HepG2 (cell line): ENCODE data around the gene HPD. TPM values are rescaled to one million over a fixed set of nuclear protein-coding genes. Genes with fewer than 3 reads are reported as not detected.
A peak's percentile ranks its signal among the peaks of the same experiment; 100 is the strongest.

ENCODE experiments used
- ATF7 ChIP-seq, 2 experiments: fragments of 450-650 bp in 1 of 2; sonication (generic) in 1 of 2; formaldehyde crosslinking in 1 of 2; IDR thresholded peaks; 2 replicates each; pipeline versions ENCODE4 v1.4.0 to v1.6.1; 2016 to 2020; ENCODE audit warnings: antibody characterized with exemption in 1 of 2, mild to moderate bottlenecking in 1 of 2, missing genetic modification reagents in 1 of 2
- CC2D1A ChIP-seq: sonication (generic); formaldehyde crosslinking; IDR thresholded peaks from 2 replicates; pipeline ENCODE4 v1.8.1; 2023; ENCODE audit warnings: mild to moderate bottlenecking, missing genetic modification reagents
- CHD2 ChIP-seq: IDR thresholded peaks from 2 replicates; pipeline ENCODE4 v1.6.1; 2011; ENCODE audit warnings: low read depth, low read length, improper control_type of control experiment
- CHD4 ChIP-seq: fragments of 200-600 bp; sonication (generic); IDR thresholded peaks from 2 replicates; pipeline ENCODE4 v1.7.0; 2017; ENCODE audit warnings: mild to moderate bottlenecking, low read length, borderline replicate concordance
- FIP1L1 ChIP-seq: fragments of 200-400 bp; formaldehyde crosslinking; IDR thresholded peaks from 2 replicates; pipeline ENCODE4 v1.6.1; 2018; ENCODE audit warnings: low read depth, mild to moderate bottlenecking, low read length, moderate library complexity, borderline replicate concordance; ENCODE audit not compliant: insufficient read depth
- HNRNPUL1 ChIP-seq: fragments of 200-400 bp; formaldehyde crosslinking; IDR thresholded peaks from 2 replicates; pipeline ENCODE4 v1.6.1; 2017; ENCODE audit warnings: low read depth, mild to moderate bottlenecking, low read length, moderate library complexity
- HOXD1 ChIP-seq: sonication (generic); formaldehyde crosslinking; IDR thresholded peaks from 2 replicates; pipeline ENCODE4 v1.5.0; 2020; ENCODE audit warnings: missing genetic modification reagents
- KDM5A ChIP-seq: fragments of 200-600 bp; sonication (generic); IDR thresholded peaks from 2 replicates; pipeline ENCODE4 v1.7.0; 2018; ENCODE audit warnings: antibody characterized with exemption, mild to moderate bottlenecking, low read length, borderline replicate concordance
- LCORL ChIP-seq, 2 experiments: fragments of 450-650 bp in 1 of 2; sonication (generic) in 1 of 2; formaldehyde crosslinking in 1 of 2; IDR thresholded peaks; 2 replicates each; pipeline versions ENCODE4 v1.5.0 to v1.6.1; 2017 to 2020; ENCODE audit warnings: antibody characterized with exemption in 1 of 2, missing genetic modification reagents in 1 of 2
- MIER2 ChIP-seq: IDR thresholded peaks from 2 replicates; pipeline ENCODE4 v1.6.1; 2016; ENCODE audit warnings: missing biosample characterization, missing genetic modification reagents
- NR1H2 ChIP-seq: sonication (generic); formaldehyde crosslinking; IDR thresholded peaks from 2 replicates; pipeline ENCODE4 v1.8.1; 2022; ENCODE audit warnings: low read depth, missing genetic modification reagents, borderline replicate concordance
- PHF8 ChIP-seq: sonication (generic); formaldehyde crosslinking; IDR thresholded peaks from 2 replicates; pipeline ENCODE4 v1.5.0; 2020; ENCODE audit warnings: missing genetic modification reagents
- RARA ChIP-seq: IDR thresholded peaks from 2 replicates; pipeline ENCODE4 v1.6.1; 2016; ENCODE audit warnings: missing genetic modification reagents, missing compliant biosample characterization
- RBM39 ChIP-seq: fragments of 200-400 bp; formaldehyde crosslinking; IDR thresholded peaks from one replicate; pipeline ENCODE4 v1.6.1; 2018; ENCODE audit warnings: antibody characterized with exemption, mild to moderate bottlenecking, low read depth, low read length; ENCODE audit not compliant: poor library complexity, severe bottlenecking
- TCF12 ChIP-seq, 2 experiments: fragments of 450-650 bp in 1 of 2; sonication (generic) in 1 of 2; formaldehyde crosslinking in 1 of 2; IDR thresholded peaks; 2 replicates each; pipeline versions ENCODE4 v1.6.1 to v1.8.0; 2017 to 2022; ENCODE audit warnings: antibody characterized with exemption in 1 of 2, mild to moderate bottlenecking in 1 of 2, missing genetic modification reagents in 1 of 2, moderate library complexity in 1 of 2
- ZBTB7A ChIP-seq: sonication (generic); formaldehyde crosslinking; IDR thresholded peaks from 2 replicates; pipeline ENCODE4 v1.8.0; 2022; ENCODE audit warnings: mild to moderate bottlenecking, missing genetic modification reagents
- ZFP1 ChIP-seq: IDR thresholded peaks from 2 replicates; pipeline ENCODE4 v1.6.1; 2016
- ZNF17 ChIP-seq: sonication (generic); formaldehyde crosslinking; IDR thresholded peaks from 2 replicates; pipeline ENCODE4 v1.5.0; 2020; ENCODE audit warnings: mild to moderate bottlenecking, missing genetic modification reagents
- ZNF550 ChIP-seq: sonication (generic); formaldehyde crosslinking; IDR thresholded peaks from 2 replicates; pipeline ENCODE4 v1.4.0; 2020; ENCODE audit warnings: mild to moderate bottlenecking, missing genetic modification reagents, borderline replicate concordance
- ZNF552 ChIP-seq: sonication (generic); formaldehyde crosslinking; IDR thresholded peaks from 2 replicates; pipeline ENCODE4 v1.9.0; 2022; ENCODE audit warnings: missing genetic modification reagents, mild to moderate bottlenecking, borderline replicate concordance
- ZNF615 ChIP-seq: sonication (generic); formaldehyde crosslinking; IDR thresholded peaks from 2 replicates; pipeline ENCODE4 v1.5.0; 2020; ENCODE audit warnings: mild to moderate bottlenecking, missing genetic modification reagents, borderline replicate concordance
- ZNF660 ChIP-seq: sonication (generic); formaldehyde crosslinking; IDR thresholded peaks from 2 replicates; pipeline ENCODE4 v1.5.1; 2020; ENCODE audit warnings: mild to moderate bottlenecking, low read depth, missing genetic modification reagents, borderline replicate concordance
- ZNF687 ChIP-seq: sonication (generic); formaldehyde crosslinking; IDR thresholded peaks from 2 replicates; pipeline ENCODE4 v1.5.1; 2020; ENCODE audit warnings: mild to moderate bottlenecking, missing genetic modification reagents, moderate library complexity
- ZNF768 ChIP-seq: sonication (generic); formaldehyde crosslinking; IDR thresholded peaks from 2 replicates; pipeline ENCODE4 v1.4.0; 2020; ENCODE audit warnings: missing genetic modification reagents
- polyA plus RNA-seq, 8 experiments: library from polyadenylated mRNA; depleted of rRNA in 3 of 8; stranded (reverse) in 7 of 8; unstranded in 1 of 8; fragments of >200 nt; fragmentation: Illumina TruSeq in 4 of 8; extraction: Trizol in 4 of 8; gene quantifications; 2 replicates each; pipeline versions ENCODE4 v1.2.1 to v1.2.3, GENCODE V29; 2011 to 2016; ENCODE audit warnings: low read depth in 4 of 8, missing spikeins in 1 of 8, mixed read lengths in 1 of 8; ENCODE audit not compliant: insufficient read depth in 1 of 8
- total RNA-seq, 5 experiments: library from RNA; depleted of rRNA; stranded (reverse); fragments of >200 nt; fragmentation: Illumina TruSeq; extraction: Trizol; gene quantifications; 2 replicates each; pipeline ENCODE4 v1.2.3, GENCODE V29; 2016; ENCODE audit warnings: low read depth in 1 of 5

Gene HPD
- total and polyA plus RNA-seq, 2 of the 13 experiments (the other 11 are each of a cell fraction or from before 2014, with no cell fraction given): 120 to 195 TPM

- TF ChIP-seq HNRNPUL1 (no peak), CC2D1A (CRISPR knock-in tag) (0 out of 2 replicates have a peak, but pooled peaks have one; percentile 34), HOXD1 (CRISPR knock-in tag) (no peak), FIP1L1 (no peak), RARA (CRISPR knock-in tag) (peak; percentile 61), ZFP1 (CRISPR knock-in tag) (no peak), PHF8 (CRISPR knock-in tag) (peak; percentile 40), CHD4 (no peak; the same call in 1 of the 2 replicates), KDM5A (no peak), TCF12 (IDR thresholded peaks at IDR 0.05) (no peak), TCF12 (CRISPR knock-in tag; IDR thresholded peaks at IDR 0.05) (no peak), ZNF550 (CRISPR knock-in tag) (no peak), ZNF615 (CRISPR knock-in tag) (no peak), ZNF17 (peak; percentile 64; the same call in 1 of the 2 replicates), RBM39 (peak; percentile 46), LCORL (IDR thresholded peaks at IDR 0.05) (no peak), LCORL (CRISPR knock-in tag; IDR thresholded peaks at IDR 0.05) (peak; percentile 86), ZBTB7A (no peak; the same call in 1 of the 2 replicates), NR1H2 (CRISPR knock-in tag) (no peak), ZNF768 (CRISPR knock-in tag) (peak; percentile 83), MIER2 (CRISPR knock-in tag) (no peak), ZNF660 (CRISPR knock-in tag) (no peak), CHD2 (no peak), ZNF687 (CRISPR knock-in tag) (peak; percentile 99), ATF7 (IDR thresholded peaks at IDR 0.05) (peak; percentile 64; the same call in 1 of the 2 replicates), ATF7 (CRISPR knock-in tag; IDR thresholded peaks at IDR 0.05) (peak; percentile 87), ZNF552 (no peak)
These were observed at the start of gene HPD (continued) for GRCh38 chr12:121858662-121859572.
